Measurements from ENCODE around the gene PPIP5K2.

The PPIP5K2 gene

DNA sequence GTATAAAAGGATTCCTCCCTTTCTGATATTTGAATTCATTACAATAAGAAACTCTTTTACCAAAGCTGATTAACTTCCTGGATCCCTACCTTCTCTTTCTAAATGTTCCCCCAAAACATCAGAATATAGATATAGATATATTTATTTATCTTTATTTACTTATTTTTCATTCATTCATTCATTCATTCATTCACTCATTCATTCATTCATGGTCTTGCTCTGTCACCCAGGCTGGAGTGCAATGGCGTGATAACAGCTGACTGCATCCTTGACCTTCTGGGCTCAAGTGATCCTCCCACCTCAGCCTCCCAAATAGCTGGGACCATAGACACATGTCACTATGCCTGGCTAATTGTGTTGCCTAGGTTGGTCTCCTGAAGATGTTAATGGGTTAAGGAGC is 30.8 kb upstream of the PPIP5K2 start:
- peaks cover 36% of the 10 kb centered on the region for H3K36me3 ChIP-seq (ENCODE audit: low read depth)
- H3K9me3 ChIP-seq (ENCODE audit: severe bottlenecking): peaks cover 2% of the 10 kb centered on the region
- no peaks in the 10 kb centered on the region for H3K4me1 ChIP-seq (ENCODE audit: insufficient read depth, poor library complexity, severe bottlenecking)
- H3K27ac ChIP-seq (ENCODE audit: poor library complexity, severe bottlenecking): no peak overlapping the region
- no peaks in the 10 kb centered on the region for H3K27me3 ChIP-seq (ENCODE audit: insufficient read depth, poor library complexity, severe bottlenecking)
- no peak for DNase-seq (ENCODE audit: low spot score)
- TF ChIP-seq CTCF (IDR thresholded peaks at IDR 0.05; ENCODE audit: poor library complexity, severe bottlenecking): no peak
- no peak overlapping the region for H3K4me3 ChIP-seq (ENCODE audit: severe bottlenecking)
- ATAC-seq (ENCODE audit: low read depth): no peak

DNA sequence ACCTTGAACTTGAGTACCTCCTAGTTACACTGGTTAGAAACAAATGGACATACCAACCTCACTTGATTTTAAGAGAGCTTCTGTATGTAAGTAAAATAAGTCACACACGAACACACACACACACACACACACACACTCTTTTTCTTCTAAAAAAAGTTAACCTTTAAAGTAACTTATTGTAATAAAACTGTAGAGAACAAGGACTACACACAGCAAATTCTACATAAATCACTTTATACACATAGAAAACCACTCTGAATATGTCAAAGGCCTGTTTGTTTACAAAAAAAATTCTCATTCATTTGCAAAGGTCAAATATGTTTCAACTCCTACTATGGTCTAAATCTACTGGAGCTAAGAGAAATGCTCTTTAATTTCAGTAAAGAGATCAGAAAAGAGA is 29.3 kb upstream of the PPIP5K2 start:
- H3K36me3 ChIP-seq (ENCODE audit: low read depth): peaks cover 43% of the 10 kb centered on the region
- ATAC-seq (ENCODE audit: low read depth): no peak
- TF ChIP-seq CTCF (IDR thresholded peaks at IDR 0.05; ENCODE audit: poor library complexity, severe bottlenecking): no peak

GRCh38 chr5:103092676-103093075 is 27.4 kb upstream of the PPIP5K2 start:
- no peaks in the 10 kb centered on the region for H3K9me3 ChIP-seq (ENCODE audit: severe bottlenecking)
- no peaks in the 10 kb centered on the region for H3K4me1 ChIP-seq (ENCODE audit: insufficient read depth, poor library complexity, severe bottlenecking)
- TF ChIP-seq CTCF (IDR thresholded peaks at IDR 0.05; ENCODE audit: poor library complexity, severe bottlenecking): no peak
- no peak for ATAC-seq (ENCODE audit: low read depth)
- H3K27ac ChIP-seq (ENCODE audit: poor library complexity, severe bottlenecking): no peak overlapping the region
- DNase-seq (ENCODE audit: low spot score): no peak
- H3K27me3 ChIP-seq (ENCODE audit: insufficient read depth, poor library complexity, severe bottlenecking): no peaks in the 10 kb centered on the region
- H3K36me3 ChIP-seq (ENCODE audit: low read depth): peaks cover 43% of the 10 kb centered on the region
- H3K4me3 ChIP-seq (ENCODE audit: severe bottlenecking): no peak overlapping the region

More for the DNA sequence above, 29.3 kb upstream of the PPIP5K2 start:
- Histone ChIP-seq H3K4me1 (ENCODE audit: insufficient read depth, poor library complexity, severe bottlenecking) (no peaks in the 10 kb centered on the region), H3K27ac (ENCODE audit: poor library complexity, severe bottlenecking) (no peak overlapping the region), H3K9me3 (ENCODE audit: severe bottlenecking) (no peaks in the 10 kb centered on the region), H3K4me3 (ENCODE audit: severe bottlenecking) (no peak overlapping the region), H3K27me3 (ENCODE audit: insufficient read depth, poor library complexity, severe bottlenecking) (no peaks in the 10 kb centered on the region)
- DNase-seq (ENCODE audit: low spot score): no peak

- TF ChIP-seq CTCF (IDR thresholded peaks at IDR 0.05; ENCODE audit: poor library complexity, severe bottlenecking): no peak
- H3K27me3 ChIP-seq (ENCODE audit: insufficient read depth, poor library complexity, severe bottlenecking): no peaks in the 10 kb centered on the region
These were observed 26.4 kb upstream of the PPIP5K2 start for GRCh38 chr5:103093727-103094126.

DNA sequence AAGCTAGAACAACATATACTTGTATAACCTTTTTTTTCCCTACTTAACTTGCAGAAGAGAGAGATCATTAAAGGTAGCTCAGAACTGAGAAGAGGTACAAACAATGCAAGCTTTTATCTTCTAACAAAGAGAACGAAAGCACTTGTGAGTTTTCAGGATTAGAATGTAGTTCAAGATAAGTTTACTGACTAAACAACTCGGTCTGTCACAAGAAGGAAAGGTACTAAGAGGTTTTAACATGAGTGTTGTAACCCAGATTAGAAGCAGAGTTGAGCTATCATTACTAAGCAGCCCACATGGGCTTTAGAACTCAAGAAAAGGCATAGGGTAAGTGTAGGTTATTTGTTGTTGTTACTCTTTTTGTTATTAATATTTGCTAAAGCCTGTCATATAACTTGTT is 25.4 kb upstream of the PPIP5K2 start:
- H3K27ac ChIP-seq (ENCODE audit: poor library complexity, severe bottlenecking): no peak overlapping the region
- no peak for DNase-seq (ENCODE audit: low spot score)
- no peaks in the 10 kb centered on the region for H3K4me1 ChIP-seq (ENCODE audit: insufficient read depth, poor library complexity, severe bottlenecking)
- no peak for ATAC-seq (ENCODE audit: low read depth)
- no peak overlapping the region for H3K4me3 ChIP-seq (ENCODE audit: severe bottlenecking)
- no peaks in the 10 kb centered on the region for H3K9me3 ChIP-seq (ENCODE audit: severe bottlenecking)
- TF ChIP-seq CTCF (IDR thresholded peaks at IDR 0.05; ENCODE audit: poor library complexity, severe bottlenecking): no peak
- no peaks in the 10 kb centered on the region for H3K27me3 ChIP-seq (ENCODE audit: insufficient read depth, poor library complexity, severe bottlenecking)
- H3K36me3 ChIP-seq (ENCODE audit: low read depth): peaks cover 38% of the 10 kb centered on the region

More at GRCh38 chr5:103093727-103094126, 26.4 kb upstream of the PPIP5K2 start:
- Histone ChIP-seq H3K9me3 (ENCODE audit: severe bottlenecking) (no peaks in the 10 kb centered on the region), H3K4me3 (ENCODE audit: severe bottlenecking) (no peak overlapping the region), H3K4me1 (ENCODE audit: insufficient read depth, poor library complexity, severe bottlenecking) (no peaks in the 10 kb centered on the region), H3K27ac (ENCODE audit: poor library complexity, severe bottlenecking) (no peak overlapping the region), H3K36me3 (ENCODE audit: low read depth) (peaks cover 38% of the 10 kb centered on the region)
- ATAC-seq (ENCODE audit: low read depth): no peak
- no peak for DNase-seq (ENCODE audit: low spot score)

Data from RWPE2 (cell line).